Measurements from ENCODE around the gene SLC12A8.

GRCh38 chr3:125163739-125164601 lies 48.6 kb downstream of the SLC12A8 start:
- TF ChIP-seq BHLHE40 (IDR thresholded peaks at IDR 0.05; ENCODE audit: borderline replicate concordance in 1 of 2, low read depth in 2 of 2, low read length in 1 of 2) (no peak), EZH2 (IDR thresholded peaks at IDR 0.05; ENCODE audit: borderline replicate concordance, control insufficient read depth, low read depth, low read length) (no peak), CTCF (IDR thresholded peaks at IDR 0.05 in 2 of 3, conservative IDR thresholded peaks at IDR 0.05 in 1 of 3; ENCODE audit: control insufficient read depth in 2 of 3, extremely low read depth in 1 of 3, insufficient read depth in 1 of 3, low read depth in 3 of 3, low read length in 3 of 3) (peak; percentile 14 to 52 (median 32); a peak in 4 of 6 replicates), CHD2 (IDR thresholded peaks at IDR 0.05; ENCODE audit: borderline replicate concordance, low read depth, low read length) (no peak), RBBP5 (conservative IDR thresholded peaks at IDR 0.05) (no peak), YY1 (IDR thresholded peaks at IDR 0.05; ENCODE audit: low read depth, low read length) (no peak), POU2F2 (IDR thresholded peaks at IDR 0.05; ENCODE audit: borderline replicate concordance, low read depth, low read length) (no peak), ZNF274 (IDR thresholded peaks at IDR 0.05; ENCODE audit: insufficient read depth, insufficient read length) (no peak), ASH2L (IDR thresholded peaks at IDR 0.05; ENCODE audit: borderline replicate concordance, low read depth) (no peak)
